ENCODE measurements around the gene FTO.
"Not testable (repeated sequence)": the region's sequence is repeated elsewhere in the genome, so short reads cannot be mapped to it uniquely, and the experiment has no call there.

Gene FTO

DNA sequence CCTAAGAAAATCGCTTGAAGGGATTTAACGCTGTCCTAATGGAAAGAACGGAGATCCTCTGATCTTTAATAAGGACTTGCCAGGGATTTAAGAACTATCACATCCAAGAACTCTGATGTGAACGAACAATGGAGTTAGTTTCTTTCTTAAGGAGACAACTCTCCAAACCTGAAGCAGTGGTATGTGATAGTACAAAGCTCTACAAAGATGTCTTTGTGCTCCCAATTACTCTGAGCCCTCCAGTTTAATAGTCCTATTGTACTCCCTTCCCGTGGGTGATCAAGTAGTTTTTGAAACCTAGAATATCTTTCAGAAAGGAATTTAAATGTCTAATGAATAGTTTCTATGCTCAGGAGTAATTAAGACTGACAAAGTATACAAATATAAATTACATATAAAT, 123.8 kb downstream of the FTO start:
- DNase-seq (ENCODE audit: low read depth) = no peak

DNA sequence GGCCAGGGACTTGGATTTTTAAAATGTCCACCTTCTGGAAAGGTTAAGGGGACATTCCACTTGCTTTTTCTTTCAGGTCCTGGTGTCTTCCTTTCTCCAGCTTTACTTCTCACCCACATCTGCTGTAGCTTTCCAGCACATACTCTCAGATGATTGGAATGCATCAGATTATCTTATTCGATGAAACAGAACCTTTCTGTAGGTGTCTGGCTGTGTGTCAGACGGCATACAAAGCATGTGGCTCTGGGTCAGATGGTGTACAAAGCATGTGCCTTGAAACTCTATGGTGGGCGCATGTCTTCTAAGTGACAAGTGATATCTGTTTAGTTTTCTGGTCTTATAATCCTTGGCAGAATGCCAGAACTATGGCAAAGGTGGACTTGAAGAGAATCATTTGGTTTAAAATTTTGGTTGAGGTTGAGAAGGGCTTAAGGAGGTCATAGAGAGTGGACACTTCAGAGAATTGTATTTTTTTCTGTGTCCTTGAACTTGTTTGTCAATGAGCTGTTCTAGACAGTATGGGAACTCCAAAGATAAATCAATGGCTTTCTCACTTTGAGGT, 125.3 kb downstream of the FTO start:
- DNase-seq (ENCODE audit: low read depth) = no peak

DNA sequence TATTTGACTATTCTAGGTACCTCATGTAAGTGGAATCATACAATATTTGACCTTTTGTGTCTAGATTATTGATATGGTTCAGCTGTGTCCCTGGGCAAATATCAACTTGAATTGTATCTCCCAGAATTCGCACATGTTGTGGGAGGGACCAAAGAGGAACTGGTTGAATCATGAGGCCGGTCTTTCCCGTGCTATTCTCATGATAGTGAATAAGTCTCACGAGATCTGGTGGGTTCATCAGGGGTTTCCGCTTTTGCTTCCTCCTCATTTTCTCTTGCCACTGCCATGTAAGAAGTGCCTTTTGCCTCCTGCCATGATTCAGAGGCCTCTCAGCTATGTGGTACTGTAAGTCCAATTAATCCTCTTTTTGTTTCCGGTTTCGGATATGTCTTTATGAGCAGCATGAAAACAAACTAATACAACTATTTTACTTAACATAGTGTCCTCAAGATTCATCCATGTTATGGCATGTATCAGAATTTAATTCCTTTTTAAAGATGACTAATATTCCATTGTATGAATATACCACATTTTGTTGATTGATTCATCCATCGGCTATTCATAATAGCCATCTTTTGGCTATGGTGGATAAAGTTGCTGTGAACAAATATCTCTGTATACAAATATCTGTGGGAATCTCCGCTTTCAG, 129.1 kb downstream of the FTO start:
- DNase-seq (ENCODE audit: low read depth) = no peak

DNA sequence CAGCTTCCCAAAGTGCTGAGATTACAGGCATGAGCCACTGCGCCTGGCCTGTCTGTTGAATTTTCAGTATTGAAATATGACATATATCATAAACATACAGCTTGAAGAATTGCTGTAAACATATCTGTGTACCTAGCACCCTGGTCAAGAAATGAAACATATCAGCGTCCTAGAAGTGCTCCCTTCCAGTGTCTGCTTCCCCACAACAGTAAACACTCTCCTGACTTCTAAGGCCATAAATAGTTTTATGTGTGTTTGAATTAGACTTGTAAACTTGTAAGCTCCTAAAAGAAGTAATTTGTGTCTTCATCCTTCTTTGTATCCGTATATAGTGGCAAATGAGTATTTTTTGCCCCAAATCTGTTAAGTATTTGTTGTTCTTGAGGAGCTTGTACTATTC, 132.2 kb downstream of the FTO start:
- no peak for DNase-seq (ENCODE audit: low read depth)

DNA sequence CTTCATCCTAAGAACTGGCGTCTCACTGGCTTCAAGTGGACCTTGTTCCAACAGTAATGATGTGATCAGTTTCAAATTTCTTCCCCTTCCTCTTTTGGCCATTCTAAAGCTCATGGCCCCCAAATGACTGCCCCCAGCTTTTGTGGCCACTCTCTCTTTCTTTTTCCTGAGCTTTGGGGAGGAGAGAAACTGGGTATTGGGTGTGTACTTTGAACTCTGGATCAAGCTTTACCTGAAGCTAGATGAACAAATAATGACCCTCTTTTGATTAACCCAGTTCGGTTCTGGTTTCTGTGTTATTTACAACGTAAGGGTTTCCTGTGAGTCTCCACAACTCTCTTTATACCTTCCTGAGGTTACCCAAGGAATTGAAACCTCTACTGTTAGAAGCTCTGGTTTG, 132.7 kb downstream of the FTO start:
- no peak for DNase-seq (ENCODE audit: low read depth)

DNA sequence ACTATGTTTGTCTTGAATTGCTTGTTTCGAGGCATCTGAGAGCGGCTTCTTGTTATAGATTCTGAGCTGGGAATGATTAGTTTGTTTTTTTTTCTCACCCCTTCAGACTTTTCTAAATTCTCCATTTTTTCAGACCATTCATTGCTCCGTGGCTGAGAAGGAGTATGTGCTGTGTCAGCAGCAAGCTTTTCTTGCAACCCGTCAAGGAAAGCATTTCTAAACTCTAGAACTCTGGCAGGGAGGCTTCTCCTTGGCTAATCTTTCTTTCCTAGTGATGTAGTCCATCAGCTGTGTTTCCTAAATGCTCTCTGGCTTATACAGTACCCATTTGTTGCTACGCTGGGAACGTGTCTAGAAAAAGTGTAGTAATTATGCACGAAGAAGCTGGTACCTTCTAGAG, 133.5 kb downstream of the FTO start:
- no peak for DNase-seq (ENCODE audit: low read depth)

DNA sequence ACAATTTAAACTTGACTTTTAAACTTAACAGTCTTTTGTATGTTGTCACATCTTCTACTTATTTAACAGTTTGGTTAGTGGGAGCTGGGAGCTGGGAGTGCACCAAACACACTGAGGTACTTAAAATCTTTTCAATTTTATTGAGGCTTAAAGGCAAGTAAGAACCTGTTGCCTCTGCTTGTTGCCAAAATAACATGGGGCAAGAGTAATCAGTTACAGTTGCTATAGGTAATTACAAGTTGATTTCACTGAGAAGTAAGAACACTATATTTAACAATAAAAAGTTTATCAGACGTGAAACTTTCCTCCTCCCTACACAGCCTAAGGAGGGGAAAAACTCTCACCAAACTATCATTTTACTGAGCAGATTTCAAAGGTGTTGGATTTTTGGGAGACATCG, 135.2 kb downstream of the FTO start:
- DNase-seq (ENCODE audit: low read depth) = no peak

DNA sequence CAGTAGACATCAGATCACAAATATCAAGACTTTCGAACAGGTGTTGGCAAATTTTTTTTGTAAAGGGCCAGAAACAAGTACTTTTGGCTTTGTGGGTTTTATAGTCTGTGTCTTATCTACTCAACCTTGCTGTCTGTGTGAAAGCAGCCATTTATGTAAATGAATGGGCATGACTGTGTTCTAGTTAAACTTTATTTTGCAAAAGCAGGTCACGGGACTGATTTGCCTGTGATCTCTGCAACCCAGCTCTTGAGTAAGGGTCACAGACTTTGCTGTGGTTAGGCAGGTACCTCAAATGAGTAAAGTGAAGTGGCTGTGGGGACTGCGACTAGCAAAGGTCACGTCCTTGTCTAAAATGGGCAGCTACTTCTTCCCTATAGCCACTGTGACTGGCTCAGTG, 136.5 kb downstream of the FTO start:
- no peak for DNase-seq (ENCODE audit: low read depth)

DNA sequence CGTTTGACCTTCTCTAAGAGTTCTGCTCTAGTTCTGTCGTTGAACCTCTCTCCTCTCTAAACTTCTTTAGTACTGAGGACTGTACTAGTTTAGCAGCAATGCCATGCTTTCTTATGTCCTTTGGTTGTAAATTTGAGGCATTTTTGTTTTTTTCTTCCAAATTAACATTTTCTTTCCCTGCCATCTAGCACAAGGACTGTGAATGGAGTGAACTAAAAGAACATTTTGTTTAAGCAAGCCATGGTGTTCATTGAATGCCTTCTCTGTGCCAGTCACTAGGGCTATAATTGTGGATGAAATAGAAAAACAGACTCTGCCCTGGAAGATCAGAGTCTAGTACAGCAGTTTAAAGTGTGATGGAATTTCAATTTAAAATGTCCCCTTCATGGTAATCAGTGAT, 137.9 kb downstream of the FTO start:
- no peak for DNase-seq (ENCODE audit: low read depth)

DNA sequence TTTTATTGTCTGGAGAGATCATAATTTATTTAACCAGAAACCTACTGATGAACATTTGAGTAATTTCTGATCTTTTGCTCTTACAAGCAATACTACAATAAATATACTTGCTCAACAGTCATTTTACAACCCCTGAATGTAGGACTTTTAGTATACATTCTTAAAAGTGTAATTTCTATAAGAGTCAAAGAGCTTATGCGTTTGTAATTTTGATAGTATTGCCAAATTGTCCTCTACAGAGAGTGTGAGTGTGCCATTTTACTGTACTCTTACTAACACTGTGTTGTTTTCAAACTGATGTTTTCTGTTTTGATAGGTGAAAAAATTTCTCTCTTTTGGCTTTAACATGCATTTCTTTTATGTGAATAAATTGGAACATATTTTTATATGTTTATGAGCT, 139.1 kb downstream of the FTO start:
- no peak for DNase-seq (ENCODE audit: low read depth)

DNA sequence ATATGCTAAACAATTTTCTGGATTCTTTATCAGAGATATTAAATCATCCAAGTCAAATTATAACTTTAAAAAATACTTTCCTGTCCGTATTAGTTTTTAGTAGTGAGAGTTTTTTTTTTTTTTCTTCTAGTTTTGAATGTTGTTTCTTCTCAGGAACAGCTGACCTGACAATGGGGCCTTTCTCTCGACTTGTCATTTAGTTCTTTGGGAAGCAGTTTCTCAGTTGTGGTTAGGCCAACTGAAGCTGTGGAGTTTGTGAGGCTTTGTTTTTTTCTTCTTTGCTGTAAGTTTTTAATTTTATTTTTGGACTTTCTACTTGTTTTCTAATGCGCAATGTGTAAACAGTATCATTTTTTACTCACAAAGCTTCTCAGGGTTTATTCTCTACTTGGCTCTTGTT, 140.8 kb downstream of the FTO start:
- DNase-seq (ENCODE audit: low read depth) = no peak

DNA sequence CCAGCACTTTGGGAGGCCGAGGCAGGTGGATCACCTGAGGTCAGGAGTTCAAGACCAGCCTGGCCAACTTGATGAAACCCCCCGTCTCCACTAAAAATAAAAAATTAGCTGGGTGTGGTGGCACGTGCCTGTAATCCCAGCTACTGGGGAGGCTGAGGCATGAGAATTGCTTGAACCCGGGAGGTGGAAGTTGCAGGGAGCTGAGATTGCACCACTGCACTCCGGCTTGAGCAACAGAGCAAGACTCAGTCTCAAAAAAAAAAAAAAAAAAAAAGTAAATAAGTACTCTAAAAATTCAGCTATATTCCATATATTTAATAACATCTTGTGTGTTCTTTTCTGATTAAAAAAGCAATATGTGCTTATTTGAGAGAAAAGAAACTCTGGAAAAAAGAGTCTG, 142.6 kb downstream of the FTO start:
- DNase-seq (ENCODE audit: low read depth) = not testable (repeated sequence)

DNA sequence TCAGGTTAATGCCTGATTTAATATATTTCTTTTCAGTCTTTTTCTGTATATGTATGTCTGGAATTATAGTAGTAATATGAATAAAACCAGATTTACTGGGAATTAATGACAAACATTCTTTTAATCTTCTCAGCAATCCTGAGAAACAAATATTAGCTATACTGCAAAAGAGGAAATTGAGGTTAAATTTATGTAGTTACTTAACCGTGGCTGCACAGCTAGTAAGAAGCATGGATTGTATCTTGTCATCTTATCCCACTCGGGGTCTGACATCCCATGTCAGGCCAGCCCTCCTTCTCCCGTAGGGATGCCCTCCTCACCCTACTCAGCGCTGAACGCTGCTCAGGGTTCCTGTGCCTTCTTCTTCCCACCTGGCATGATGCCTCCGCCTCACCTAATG, 143.0 kb downstream of the FTO start:
- DNase-seq (ENCODE audit: low read depth) = no peak

DNA sequence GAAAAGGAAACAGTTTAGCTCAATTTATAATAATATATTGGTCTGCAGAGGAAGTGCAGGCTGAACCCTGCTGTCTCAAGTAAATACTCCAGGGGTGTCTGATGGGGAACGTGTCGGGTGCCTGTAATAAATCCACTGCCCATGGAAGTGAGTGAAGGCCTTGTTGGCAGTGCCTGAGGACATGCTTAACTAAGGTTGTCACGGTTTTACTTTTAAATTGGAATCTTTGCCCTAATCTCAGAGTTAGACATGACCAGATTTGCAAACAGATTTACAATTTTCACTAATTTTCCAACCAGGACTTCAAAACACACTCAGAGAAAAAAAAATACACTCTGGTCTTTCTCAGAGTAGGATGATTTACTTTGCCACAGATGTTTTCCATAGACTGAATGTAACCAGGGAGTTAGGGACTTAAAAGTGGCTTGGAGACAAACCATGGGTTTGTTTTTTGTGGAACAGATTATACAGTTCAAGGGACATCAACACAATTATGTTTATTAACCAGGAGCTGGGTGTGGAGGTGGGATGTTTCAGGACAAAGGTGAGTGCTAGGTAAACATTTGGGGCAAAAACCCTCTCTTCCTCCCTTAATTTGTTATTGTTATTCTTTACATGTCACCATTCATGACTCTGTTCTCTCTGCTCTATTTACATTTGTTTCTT, 144.5 kb downstream of the FTO start:
- no peak for DNase-seq (ENCODE audit: low read depth)

DNA sequence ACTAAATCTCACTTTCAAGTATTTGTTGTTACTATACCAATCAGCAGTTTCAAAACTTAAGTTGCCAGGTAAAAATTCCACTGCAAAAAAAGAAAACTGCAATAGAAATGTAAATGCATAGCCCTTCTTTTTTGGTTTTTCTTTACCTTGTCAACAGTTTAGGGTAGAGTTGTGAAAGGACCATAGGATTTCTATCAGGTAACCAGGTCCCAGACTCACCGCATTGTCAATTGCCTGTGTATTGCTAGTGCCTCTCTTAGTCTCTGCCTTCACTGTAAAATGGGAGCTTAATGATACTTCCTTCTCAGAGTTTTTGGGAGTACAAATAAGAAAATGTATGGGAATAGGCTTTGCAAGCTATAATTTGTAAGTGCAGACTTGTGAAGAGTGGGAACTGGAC, 145.0 kb downstream of the FTO start:
- no peak for DNase-seq (ENCODE audit: low read depth)

DNA sequence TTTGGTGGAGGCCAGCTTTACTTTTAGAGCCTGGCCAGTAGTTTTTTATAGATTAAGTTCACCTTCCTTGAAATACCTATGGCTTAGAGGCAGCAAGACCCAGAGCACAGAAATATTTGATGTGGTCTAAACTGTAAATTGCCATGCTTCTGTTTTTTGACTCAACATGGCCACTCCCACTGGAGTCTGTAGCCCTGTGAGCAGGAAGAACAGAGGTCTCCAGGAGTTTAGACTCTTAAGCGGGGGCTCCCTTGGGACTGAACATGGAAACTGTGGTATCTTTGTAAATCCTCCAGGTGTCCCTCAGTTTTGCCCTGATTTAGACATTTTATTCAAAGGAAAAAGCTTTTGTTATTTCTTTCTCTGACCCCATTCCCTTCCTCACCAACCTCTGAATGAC, 145.6 kb downstream of the FTO start:
- DNase-seq (ENCODE audit: low read depth) = no peak

DNA sequence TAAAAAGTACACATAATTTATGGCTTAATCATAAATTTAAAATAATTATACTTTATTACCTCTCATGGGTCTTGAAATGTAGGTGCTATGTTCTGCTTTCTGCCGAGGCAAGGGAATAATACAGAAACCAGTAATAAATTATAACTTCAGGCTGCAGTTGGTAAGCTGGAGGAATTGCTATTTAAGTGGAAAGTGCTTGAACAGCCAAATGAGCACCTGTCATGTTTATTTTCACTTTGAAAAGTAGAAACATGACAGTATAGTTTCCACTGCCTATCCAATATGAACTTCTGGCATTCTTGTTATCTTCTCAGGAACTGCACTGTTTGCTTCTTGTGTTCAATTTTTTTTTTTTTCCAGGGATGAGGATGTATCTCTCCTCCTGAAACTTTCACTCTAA, 146.0 kb downstream of the FTO start:
- DNase-seq (ENCODE audit: low read depth) = no peak

DNA sequence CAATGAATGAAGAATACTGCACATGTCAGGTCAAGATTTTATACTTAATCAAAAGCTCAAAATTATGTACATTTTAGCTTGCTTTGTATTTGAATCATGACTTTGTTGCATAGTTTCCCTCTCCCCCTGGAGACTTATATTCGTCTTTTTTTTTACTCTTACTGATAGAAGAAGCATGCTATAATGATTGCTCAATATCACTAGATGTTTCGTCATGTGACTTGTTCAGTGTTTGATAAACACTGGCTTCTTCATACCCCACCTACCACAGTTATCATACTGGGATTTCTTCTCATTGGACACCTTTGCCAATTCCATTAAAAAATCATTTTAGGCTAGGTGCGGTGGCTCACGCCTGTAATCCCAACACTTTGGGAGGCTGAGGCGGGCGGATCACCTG, 148.7 kb downstream of the FTO start:
- DNase-seq (ENCODE audit: low read depth) = no peak

DNA sequence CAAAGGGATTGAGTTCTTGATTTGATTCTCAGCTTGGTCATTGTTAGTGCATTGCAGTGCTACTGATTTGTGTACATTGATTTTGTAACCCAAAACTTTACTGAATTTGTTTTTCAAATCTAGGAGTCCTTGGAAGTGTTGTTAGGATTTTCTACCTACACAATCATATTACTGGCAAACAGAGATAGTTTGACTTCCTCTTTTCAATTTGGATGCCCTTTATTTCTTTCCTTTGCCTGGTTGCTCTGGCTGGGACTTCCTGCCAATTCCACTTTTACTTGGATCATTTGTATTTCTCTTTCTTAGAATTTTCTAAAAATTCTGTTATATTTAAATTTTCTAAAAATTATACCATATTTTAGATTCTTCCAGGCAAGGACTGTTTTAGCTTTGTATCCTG, 151.1 kb downstream of the FTO start:
- DNase-seq (ENCODE audit: low read depth) = no peak

DNA sequence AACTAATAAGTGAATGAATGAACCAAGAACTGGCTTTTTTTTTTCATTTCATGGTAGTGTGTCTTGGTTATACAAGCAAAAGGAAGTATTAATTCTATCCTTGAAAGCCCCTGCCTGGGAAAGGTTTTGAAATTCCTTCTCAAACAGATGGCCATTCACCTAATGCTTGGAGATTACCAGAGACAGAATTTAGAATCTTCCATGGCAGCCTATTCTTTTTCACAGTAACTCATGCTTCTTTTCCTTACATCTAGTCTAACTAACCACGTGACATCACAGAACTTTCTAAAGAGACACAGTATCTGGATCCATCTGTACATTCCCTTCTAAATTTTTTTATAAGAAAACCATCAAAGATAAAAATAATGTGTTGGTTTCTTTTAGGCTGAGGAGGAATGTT, 151.6 kb downstream of the FTO start:
- no peak for DNase-seq (ENCODE audit: low read depth)

DNA sequence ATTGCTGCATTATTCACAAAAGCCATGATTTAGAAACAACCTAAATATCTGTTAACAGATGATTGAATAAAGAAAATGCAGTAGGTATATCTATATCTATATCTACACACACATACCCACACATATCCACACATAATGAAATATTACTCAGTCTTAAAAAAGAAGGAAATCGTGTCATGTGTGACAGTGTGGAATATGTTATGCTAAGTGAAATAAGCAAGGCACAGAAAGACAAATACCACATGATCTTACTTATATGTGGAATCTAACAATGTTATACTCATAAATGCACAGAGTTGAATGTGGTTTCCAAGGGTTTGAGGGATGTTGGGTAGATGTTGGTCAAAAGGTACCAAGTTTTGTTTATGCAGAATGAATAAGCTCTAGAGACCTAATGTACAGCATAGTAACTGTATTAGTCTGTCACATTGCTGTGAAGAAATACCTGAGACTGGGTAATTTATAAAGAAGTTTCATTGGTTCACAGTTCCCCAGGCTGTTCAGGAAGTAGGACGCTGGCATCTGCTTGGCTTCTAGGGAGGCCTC, 156.1 kb downstream of the FTO start:
- DNase-seq (ENCODE audit: low read depth) = no peak

DNA sequence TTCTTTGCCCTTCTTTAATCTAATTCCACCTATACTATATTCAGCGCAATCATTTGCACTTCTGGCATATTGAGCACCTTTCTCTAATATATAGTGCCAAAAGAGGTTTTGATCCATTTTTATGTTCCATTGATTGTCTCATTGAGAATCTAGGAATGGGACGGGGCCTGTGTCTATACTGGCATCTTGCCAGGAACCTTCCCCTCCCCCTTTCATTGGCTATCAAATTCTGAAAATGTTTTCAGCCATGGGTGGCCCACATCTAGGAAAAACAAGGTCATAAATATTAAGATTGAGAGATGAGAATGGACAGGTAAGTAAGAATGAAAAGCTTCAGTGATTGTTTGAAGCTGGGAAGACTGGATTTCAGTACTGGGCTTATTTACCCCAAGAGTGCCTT, 159.9 kb downstream of the FTO start:
- no peak for DNase-seq (ENCODE audit: low read depth)

DNA sequence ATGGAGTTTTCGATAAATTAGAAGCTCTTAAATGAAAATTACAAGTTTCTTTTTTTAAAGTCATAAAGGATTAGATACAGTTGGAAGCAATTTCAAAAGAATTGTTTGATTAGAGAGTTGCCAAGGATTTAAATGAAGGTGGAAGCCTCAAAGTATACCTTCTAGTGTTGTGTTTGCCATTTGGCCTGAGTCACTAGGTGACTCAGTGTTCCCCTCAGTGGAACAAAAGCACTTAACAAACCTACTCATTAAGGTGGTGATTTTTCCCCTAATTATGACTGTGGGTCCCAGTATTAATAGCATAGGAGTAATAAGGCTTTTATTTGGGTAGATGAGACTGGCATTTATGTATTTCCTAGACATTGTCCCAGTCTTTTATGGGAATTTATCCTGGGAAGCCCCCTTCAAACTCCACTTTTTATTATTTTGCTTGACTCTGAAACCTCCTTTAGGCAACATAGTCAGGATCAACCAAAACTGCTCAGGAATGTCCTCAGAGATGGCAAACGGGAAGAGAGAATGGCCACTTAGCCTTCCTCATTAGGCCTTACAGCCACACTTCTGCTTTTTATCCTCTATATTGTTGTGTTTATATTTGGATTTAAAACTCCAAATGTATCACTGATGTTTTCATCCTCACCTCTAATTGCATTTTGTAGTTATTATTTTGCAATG, 161.0 kb downstream of the FTO start:
- DNase-seq (ENCODE audit: low read depth) = no peak
